Measurements from ENCODE around the gene NINJ2. TPM values are rescaled to one million over a fixed set of nuclear protein-coding genes. Genes with fewer than 3 reads are reported as not detected.

NINJ2 gene
- total and polyA plus RNA-seq, 10 of the 15 experiments (the other 5 are each of a cell fraction or from before 2014, with no cell fraction given): 8.9 to 51.6 (median 21.3) TPM

- Histone ChIP-seq H3K27me3 (replicated peaks in 1 of 2; ENCODE audit: control insufficient read depth in 2 of 2, insufficient read depth in 2 of 2, low read length in 1 of 2) (no peaks in the 10 kb centered on the region), H3K79me2 (ENCODE audit: control insufficient read depth, insufficient read depth, low read length) (no peaks in the 10 kb centered on the region), H3K36me3 (ENCODE audit: control insufficient read depth in 2 of 2, insufficient read depth in 2 of 2, low read length in 1 of 2) (no peaks in the 10 kb centered on the region), H2AFZ (ENCODE audit: control insufficient read depth, low read depth, low read length) (0 out of 2 replicates have a peak overlapping the region, but pooled peaks have one; percentile 53), H4K20me1 (ENCODE audit: control insufficient read depth, insufficient read depth) (no peaks in the 10 kb centered on the region), H3K9me3 (replicated peaks; ENCODE audit: control insufficient read depth, insufficient read depth, low read length) (no peaks in the 10 kb centered on the region; the same call in 2 of the 3 replicates), H3K4me3 (no peak overlapping the region), H3K4me2 (ENCODE audit: control insufficient read depth, insufficient read depth) (no peak overlapping the region), H3K27ac (ENCODE audit: control insufficient read depth, insufficient read depth) (no peak overlapping the region), H3K9ac (ENCODE audit: control insufficient read depth, insufficient read depth, low read length) (no peak overlapping the region), H3K4me1 (ENCODE audit: control insufficient read depth, insufficient read depth, low read length) (no peaks in the 10 kb centered on the region)
- BruUV-seq (replicated peaks): no TSS peak
- WGBS (ENCODE audit: insufficient coverage, insufficient replicate concordance, low lambda C conversion rate, missing lambda C conversion rate): 81% methylated on average over 11 of the region's 11 CpGs
- intact Hi-C loops (cut with micrococcal nuclease; ENCODE audit: unreplicated experiment): no loop called here
- in situ Hi-C loops (cut with MboI): no loop called here
- POLR2A ChIA-PET: no interaction called here
- no peak for DNase-seq (ENCODE audit: low read depth, low spot score)
- CTCF ChIA-PET: interaction anchor here (1.3 to 1.8 kb wide), 2 partner anchors 11 to 14 kb away, joined by 5 read pairs; no protein-coding TSS in a partner anchor
- RAD21 ChIA-PET (ENCODE audit: unreplicated experiment): no interaction called here
- SMC1A ChIA-PET (ENCODE audit: uncharacterized antibody, unreplicated experiment): no interaction called here
- ATAC-seq: no peak
- no peak for FAIRE-seq
- TF ChIP-seq ELK1 (IDR thresholded peaks at IDR 0.05; ENCODE audit: low read depth, low read length): no peak
- TF ChIP-seq IKZF1 (conservative IDR thresholded peaks at IDR 0.05): no peak
- no peak for TF ChIP-seq ZNF687 (IDR thresholded peaks at IDR 0.05)
- TF ChIP-seq SIN3A (IDR thresholded peaks at IDR 0.05; ENCODE audit: low read depth, low read length): no peak
- no peak for TF ChIP-seq RAD51 (IDR thresholded peaks at IDR 0.05)
- no peak for TF ChIP-seq ZNF592 (IDR thresholded peaks at IDR 0.05)
- TF ChIP-seq SRF (IDR thresholded peaks at IDR 0.05; ENCODE audit: low read depth in 2 of 2, low read length in 2 of 2): no peak
- TF ChIP-seq TAF1 (IDR thresholded peaks at IDR 0.05; ENCODE audit: borderline replicate concordance, low read depth, low read length): no peak
- TF ChIP-seq IRF4 (IDR thresholded peaks at IDR 0.05; ENCODE audit: low read depth, low read length): no peak
- TF ChIP-seq BCL3 (IDR thresholded peaks at IDR 0.05; ENCODE audit: borderline replicate concordance, insufficient read depth, low read depth, low read length, poor library complexity, severe bottlenecking): no peak
- TF ChIP-seq ZSCAN29 (IDR thresholded peaks at IDR 0.05): no peak
- TF ChIP-seq IKZF2 (IDR thresholded peaks at IDR 0.05): no peak
Observed at GRCh38 chr12:592024-592505, 71.2 kb downstream of the NINJ2 start.

Data from GM12878 (cell line).